RWPE2 (cell line): ENCODE measurements around the gene CCDC88B.

Experiments
- ATAC-seq: fragments of 200-7000 bp; cut with Tn5 transposase; 3 replicates; pipeline ENCODE4 v1.9.1; 2021; ENCODE audit warnings: low read depth
- DNase-seq: peaks from one replicate; pipeline ENCODE4 v3.0.0-alpha.2; 2020; ENCODE audit warnings: low spot score
- H3K27ac ChIP-seq: fragments of 450-650 bp; 2 replicates; pipeline ENCODE4 v1.5.1; 2017; ENCODE audit warnings: mild to moderate bottlenecking; ENCODE audit not compliant: poor library complexity, severe bottlenecking
- H3K27me3 ChIP-seq: fragments of 250-450 bp; sonication (Bioruptor Pico); 2 replicates; pipeline ENCODE4 v1.5.1; 2021; ENCODE audit warnings: mild to moderate bottlenecking, moderate library complexity; ENCODE audit not compliant: insufficient read depth, poor library complexity, severe bottlenecking
- H3K36me3 ChIP-seq: fragments of 250-450 bp; sonication (Bioruptor Pico); 2 replicates; pipeline ENCODE4 v1.5.1; 2020; ENCODE audit warnings: low read depth, mild to moderate bottlenecking, moderate library complexity
- H3K4me1 ChIP-seq: fragments of 250-450 bp; sonication (Bioruptor Pico); 2 replicates; pipeline ENCODE4 v1.5.1; 2021; ENCODE audit warnings: mild to moderate bottlenecking, moderate library complexity; ENCODE audit not compliant: insufficient read depth, poor library complexity, severe bottlenecking
- H3K4me3 ChIP-seq: fragments of 250-450 bp; sonication (Bioruptor Pico); 2 replicates; pipeline ENCODE4 v1.5.1; 2021; ENCODE audit warnings: mild to moderate bottlenecking, moderate library complexity; ENCODE audit not compliant: severe bottlenecking
- H3K9me3 ChIP-seq: fragments of 250-450 bp; sonication (Bioruptor Pico); 2 replicates; pipeline ENCODE4 v1.5.1; 2021; ENCODE audit warnings: mild to moderate bottlenecking, moderate library complexity; ENCODE audit not compliant: severe bottlenecking
- TF ChIP-seq, protein P1 (sequence below): fragments of 450-650 bp; IDR thresholded peaks from one replicate; pipeline ENCODE4 v1.5.1; 2017; ENCODE audit warnings: mild to moderate bottlenecking, moderate library complexity; ENCODE audit not compliant: poor library complexity, severe bottlenecking

The CCDC88B gene

DNA sequence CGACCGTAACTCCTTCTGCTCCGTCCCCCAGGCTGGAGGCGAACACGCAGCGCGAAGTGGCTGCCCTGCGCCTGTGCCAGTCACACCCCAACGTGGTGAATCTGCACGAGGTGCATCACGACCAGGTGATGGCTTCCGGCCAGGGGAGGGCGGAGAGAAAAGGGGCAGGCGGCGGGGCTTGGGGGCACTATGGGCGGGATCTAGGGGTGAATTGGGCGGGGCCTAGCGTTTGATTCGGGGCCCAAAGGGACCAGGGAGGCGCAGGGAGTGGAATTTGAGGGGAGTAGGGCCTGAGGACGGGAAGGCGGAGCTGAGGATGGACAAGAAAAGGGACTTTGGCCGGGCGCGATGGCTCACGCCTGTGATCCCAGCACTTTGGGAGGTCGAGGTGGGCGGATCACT lies 28.7 kb downstream of the CCDC88B start:
- Histone ChIP-seq H3K4me1 (peaks cover 3% of the 10 kb centered on the region), H3K36me3 (peaks cover 71% of the 10 kb centered on the region), H3K27me3 (no peaks in the 10 kb centered on the region), H3K4me3 (no peak overlapping the region), H3K9me3 (no peaks in the 10 kb centered on the region), H3K27ac (no peak overlapping the region)
- DNase-seq (no peak), ATAC-seq (no peak)
- TF ChIP-seq, protein P1, sequence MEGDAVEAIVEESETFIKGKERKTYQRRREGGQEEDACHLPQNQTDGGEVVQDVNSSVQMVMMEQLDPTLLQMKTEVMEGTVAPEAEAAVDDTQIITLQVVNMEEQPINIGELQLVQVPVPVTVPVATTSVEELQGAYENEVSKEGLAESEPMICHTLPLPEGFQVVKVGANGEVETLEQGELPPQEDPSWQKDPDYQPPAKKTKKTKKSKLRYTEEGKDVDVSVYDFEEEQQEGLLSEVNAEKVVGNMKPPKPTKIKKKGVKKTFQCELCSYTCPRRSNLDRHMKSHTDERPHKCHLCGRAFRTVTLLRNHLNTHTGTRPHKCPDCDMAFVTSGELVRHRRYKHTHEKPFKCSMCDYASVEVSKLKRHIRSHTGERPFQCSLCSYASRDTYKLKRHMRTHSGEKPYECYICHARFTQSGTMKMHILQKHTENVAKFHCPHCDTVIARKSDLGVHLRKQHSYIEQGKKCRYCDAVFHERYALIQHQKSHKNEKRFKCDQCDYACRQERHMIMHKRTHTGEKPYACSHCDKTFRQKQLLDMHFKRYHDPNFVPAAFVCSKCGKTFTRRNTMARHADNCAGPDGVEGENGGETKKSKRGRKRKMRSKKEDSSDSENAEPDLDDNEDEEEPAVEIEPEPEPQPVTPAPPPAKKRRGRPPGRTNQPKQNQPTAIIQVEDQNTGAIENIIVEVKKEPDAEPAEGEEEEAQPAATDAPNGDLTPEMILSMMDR = no peak

DNA sequence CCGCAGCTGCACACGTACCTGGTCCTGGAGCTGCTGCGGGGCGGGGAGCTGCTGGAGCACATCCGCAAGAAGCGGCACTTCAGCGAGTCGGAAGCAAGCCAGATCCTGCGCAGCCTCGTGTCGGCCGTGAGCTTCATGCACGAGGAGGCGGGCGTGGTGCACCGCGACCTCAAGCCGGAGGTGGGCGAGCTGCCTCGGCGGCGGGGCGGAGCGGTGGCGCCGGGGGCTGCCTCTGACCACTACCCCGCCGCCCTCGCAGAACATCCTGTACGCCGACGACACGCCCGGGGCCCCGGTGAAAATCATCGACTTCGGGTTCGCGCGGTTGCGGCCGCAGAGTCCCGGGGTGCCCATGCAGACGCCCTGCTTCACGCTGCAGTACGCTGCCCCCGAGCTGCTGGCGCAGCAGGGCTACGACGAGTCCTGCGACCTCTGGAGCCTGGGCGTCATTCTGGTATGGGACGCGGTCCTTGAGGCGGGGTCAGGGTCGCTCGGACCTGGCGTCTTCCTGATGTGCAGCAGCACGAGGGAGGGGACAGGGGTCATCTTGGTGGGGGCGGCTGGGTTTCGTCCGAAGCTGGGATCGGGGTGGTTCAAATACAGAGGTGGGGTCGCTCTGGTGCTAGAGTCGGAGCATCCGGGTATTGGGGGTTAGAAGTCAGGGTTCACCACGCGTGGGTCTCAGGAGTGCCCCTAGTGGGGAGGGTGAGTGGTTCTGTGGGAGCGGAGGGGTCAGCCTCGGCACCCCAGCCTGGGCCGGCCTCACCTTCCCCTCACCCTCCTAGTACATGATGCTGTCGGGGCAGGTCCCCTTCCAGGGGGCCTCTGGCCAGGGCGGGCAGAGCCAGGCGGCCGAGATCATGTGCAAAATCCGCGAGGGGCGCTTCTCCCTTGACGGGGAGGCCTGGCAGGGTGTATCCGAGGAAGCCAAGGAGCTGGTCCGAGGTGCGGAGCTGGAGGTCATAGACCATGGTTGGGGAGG lies 29.7 kb downstream of the CCDC88B start:
- DNase-seq (no peak), ATAC-seq (no peak)
- TF ChIP-seq, protein P1 = no peak
- no peaks in the 10 kb centered on the region for H3K9me3 ChIP-seq
- H3K4me1 ChIP-seq = peaks cover 3% of the 10 kb centered on the region
- no peak overlapping the region for H3K27ac ChIP-seq
- no peak overlapping the region for H3K4me3 ChIP-seq
- H3K36me3 ChIP-seq = peaks cover 61% of the 10 kb centered on the region
- H3K27me3 ChIP-seq = no peaks in the 10 kb centered on the region

DNA sequence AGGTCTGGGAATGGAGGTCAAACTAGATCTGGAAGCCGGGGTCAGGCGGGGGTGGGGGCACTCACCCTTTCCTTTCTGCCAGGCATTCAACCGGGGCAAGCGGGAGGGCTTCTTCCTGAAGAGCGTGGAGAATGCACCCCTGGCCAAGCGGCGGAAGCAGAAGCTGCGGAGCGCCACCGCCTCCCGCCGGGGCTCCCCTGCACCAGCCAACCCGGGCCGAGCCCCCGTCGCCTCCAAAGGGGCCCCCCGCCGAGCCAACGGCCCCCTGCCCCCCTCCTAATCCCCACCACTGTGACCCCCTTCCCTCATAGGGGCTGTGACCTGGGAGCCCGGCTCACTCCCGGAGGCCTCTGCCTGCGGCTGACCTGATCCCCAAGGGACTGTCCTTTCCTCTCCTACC lies 31.2 kb downstream of the CCDC88B start:
- TF ChIP-seq, protein P1 = no peak
- Histone ChIP-seq H3K4me3 (no peak overlapping the region), H3K27ac (no peak overlapping the region), H3K9me3 (no peaks in the 10 kb centered on the region), H3K36me3 (peaks cover 46% of the 10 kb centered on the region), H3K27me3 (no peaks in the 10 kb centered on the region), H3K4me1 (peaks cover 3% of the 10 kb centered on the region)
- no peak for DNase-seq
- ATAC-seq = no peak

DNA sequence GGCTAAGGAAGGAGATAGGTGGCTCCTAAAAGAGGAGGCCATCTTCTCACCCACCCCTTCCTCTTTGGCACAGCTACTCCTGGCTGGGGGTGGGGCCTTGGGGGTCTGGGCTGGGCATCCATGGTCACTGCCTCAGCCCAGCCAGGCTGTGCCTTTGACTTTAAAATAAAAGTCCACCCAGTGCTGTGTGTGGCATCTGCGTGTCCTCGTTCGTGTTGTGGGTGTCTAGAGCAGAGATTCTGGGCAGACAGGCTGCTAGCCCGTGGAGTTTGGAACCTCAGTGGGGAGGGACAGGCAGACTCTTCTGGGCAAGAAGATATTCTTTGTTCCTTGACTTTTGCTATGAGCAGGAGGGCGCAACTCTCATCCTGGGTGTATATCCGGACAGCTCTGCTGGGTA lies 32.0 kb downstream of the CCDC88B start:
- H3K27ac ChIP-seq = no peak overlapping the region
- no peak overlapping the region for H3K4me3 ChIP-seq
- TF ChIP-seq, protein P1 = no peak
- ATAC-seq (no peak), DNase-seq (no peak)
- no peaks in the 10 kb centered on the region for H3K9me3 ChIP-seq
- peaks cover 38% of the 10 kb centered on the region for H3K36me3 ChIP-seq
- H3K27me3 ChIP-seq = no peaks in the 10 kb centered on the region
- no peaks in the 10 kb centered on the region for H3K4me1 ChIP-seq
